Left lobe of liver (tissue), 2 donors: ENCODE data around the gene LURAP1L. TPM values are rescaled to one million over a fixed set of nuclear protein-coding genes. Genes with fewer than 3 reads are reported as not detected.
A peak's percentile ranks its signal among the peaks of the same experiment; 100 is the strongest.

Experiments
- ATAC-seq: fragments of 200-7000 bp; cut with Tn5 transposase; one replicate; pipeline ENCODE4 v1.9.1; 2020; ENCODE audit warnings: mild to moderate bottlenecking, moderate library complexity
- DNase-seq: peaks from one replicate; pipeline ENCODE4 v3.0.0-alpha.2; 2020; ENCODE audit warnings: low spot score
- total RNA-seq: library from RNA; stranded (reverse); gene quantifications from one replicate; pipeline ENCODE4 v1.2.1, GENCODE V29; 2021
- donor health status: DM: no; HTN: no; CAD: no; lungs with moderate emphysema.
- donor health status: DM: no; HTN: yes; CAD: no.

The LURAP1L gene
- total RNA-seq, 1 donor from 2014 or later: 12.7 TPM

DNA sequence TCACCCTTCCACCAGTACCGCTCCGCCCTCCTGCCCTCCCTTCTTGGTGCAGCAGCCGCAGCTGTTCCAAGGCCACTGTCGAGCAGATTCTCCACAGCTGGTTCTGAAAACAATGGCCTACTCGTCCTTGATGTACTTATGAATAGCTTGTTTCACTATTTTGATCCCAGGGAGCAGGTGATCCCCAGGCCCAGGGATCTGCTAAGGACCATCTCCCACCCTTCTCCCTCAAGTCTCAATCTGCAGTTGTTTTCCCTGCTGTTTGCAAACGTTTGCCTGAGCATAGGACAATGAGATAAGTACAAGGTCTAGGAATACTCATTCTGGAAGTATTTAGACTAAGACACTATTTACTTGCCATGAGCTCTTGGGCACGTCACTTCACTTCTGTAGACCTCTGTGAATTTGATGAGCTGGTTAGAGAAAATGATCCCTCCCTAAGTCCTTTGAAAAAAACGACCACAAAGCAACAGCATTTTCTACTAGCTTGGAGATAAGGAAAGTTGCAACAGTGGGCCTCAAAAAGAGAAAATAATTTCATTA lies 1.8 kb downstream of the LURAP1L start:
- ATAC-seq (peak; percentile 79), DNase-seq (no peak)

DNA sequence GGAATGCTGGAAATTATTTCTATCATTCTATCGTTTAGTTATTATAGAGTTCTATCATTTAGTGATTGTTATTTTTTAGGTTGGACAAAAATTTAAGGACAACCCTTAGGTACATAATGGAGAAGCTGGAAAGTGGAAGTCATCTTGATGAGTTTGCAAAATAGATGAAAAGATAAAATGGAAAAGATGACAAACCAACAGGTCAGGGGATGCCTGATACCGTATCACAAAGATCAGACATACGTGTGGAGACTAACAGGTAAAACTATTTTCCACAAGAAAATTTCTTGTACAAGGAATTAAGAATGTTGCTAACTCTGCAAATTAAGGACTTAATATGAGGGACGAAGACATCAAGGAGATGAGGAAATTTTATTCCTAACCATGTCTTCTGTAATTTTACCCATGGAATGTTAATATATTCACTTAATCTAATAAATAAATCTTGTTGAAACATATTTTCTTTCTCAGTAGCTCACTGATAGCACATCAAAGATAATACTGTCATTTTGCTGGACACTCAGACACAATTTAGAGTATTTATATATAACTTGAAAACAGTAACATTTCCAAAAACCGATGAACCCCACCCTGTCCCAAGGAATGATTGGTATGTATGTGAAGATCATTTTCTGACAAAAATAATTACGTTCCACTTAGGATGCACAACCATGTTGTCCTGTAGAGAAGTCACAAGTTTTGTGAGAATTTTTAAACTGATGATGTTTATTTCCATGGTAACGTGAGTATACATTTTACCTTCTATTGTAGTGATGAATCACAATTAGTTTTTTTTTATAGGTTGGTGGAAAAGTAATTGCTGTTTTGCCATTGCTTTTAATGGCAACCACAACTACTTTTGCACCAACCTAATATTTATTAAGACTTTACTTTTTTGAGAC lies 2.6 kb downstream of the LURAP1L start:
- DNase-seq (no peak), ATAC-seq (no peak)

DNA sequence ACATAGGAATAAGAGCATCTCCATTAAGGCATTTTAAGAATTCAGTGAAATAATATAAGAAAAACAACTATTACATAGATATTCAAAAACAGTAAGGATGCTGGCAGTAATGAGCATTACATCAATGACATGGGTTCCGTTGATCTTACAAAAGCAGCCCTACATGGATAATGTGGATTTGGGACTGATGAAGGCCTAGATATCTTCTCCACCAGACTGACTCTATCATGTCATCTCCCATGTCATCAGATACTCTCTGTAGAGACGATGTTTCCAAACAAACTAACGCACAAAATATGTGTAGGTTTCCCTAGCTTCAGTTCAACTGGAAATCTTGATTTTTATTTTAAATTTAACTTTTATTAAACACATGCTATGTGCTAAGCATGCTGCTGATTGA lies 3.6 kb downstream of the LURAP1L start:
- no peak for ATAC-seq

DNA sequence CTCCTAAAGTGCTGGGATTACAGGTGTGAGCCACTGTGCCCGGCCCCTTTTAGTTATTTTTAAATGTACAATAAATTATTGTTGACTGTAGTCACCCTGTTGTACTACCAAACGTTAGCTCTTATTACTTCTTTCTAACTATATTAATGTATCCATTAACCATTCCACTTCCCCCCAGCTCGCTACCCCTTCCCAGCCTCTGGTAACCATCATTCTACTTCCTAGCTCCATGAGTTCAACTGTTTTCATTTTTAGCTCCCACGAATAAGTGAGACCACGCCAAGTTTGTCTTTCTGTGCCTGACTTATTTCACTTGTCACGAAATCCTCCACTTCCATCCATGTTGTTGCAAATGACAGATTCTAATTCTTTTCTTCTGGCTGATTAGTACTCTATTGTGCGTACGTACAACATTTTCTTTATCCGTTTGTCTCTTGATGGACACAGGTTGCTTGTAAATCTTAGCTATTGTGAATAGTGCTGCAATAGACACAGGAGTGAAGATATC lies 6.5 kb downstream of the LURAP1L start:
- ATAC-seq (no peak), DNase-seq (no peak)

More for the DNA sequence above, 3.6 kb downstream of the LURAP1L start:
- DNase-seq: no peak

DNA sequence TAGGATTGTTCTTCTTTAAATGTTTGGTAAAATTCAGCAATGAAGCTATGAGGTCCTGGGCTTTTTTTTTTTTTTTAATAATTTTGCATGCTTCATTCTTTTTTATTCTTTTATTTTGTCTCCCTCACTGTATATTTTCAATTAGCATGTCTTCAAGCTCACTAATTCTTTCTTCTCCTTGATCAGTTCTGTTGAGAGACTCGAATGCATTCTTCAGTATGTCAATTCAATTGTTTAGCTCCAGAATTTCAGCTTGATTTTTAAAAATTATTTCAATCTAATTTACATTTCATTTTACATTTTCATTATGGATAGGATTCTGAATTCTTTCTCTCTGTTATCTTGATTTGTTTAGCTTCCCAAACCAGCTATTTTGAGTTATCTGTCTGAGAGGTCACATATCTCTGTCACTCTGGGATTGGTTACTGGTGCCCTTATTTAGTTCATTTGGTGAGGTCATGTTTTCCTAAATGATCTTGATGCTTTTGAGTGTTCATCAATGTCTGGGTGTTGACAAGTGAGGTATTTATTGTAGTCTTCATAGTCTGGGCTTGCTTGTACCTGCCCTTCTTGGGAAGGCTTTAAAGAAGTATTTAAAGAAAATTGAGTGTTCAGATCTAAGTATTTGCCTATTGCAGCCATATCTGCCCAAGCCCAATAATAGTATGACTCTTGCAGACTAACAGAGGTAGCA lies 9.1 kb downstream of the LURAP1L start:
- DNase-seq (no peak), ATAC-seq (peak; percentile 7)

DNA sequence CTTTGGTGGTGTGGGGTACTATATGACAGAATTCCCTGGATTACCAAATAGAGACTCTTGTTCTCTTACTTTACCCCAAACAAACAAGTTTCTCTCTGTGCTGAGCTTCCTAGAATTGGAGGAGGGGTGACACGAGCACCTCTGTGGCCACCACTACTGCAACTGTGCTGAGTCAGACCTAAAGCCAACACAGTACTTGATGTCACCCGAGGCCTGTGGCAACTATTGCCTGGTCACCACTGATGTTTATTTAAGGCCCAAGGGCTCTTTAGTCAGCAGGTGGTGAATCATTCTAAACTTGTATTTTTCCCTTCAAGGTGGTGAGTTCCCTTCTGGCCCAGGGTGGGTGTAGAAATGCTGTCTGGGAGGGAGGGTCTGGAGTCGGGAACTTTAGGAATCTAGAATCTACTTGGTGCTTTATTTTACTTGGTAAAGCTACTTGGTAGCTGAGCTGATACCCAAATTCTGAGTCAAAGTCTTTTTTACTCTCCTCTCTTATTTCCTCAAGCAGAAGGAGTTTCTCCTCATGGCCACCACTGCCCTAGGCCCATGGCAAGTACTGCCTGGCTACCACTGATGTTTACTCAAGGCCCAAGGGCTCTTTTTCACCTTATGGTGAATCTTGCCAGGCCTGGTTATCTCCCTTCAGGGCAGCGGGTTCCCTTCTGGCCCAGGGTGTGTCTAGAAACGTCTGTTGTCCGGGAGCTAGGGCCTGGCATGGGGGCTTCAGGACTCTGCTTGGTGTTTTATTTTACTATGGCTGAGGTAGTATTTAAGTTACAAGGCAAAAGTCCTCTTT lies 9.8 kb downstream of the LURAP1L start:
- DNase-seq: peak; percentile 81
- ATAC-seq: peak; percentile 96

DNA sequence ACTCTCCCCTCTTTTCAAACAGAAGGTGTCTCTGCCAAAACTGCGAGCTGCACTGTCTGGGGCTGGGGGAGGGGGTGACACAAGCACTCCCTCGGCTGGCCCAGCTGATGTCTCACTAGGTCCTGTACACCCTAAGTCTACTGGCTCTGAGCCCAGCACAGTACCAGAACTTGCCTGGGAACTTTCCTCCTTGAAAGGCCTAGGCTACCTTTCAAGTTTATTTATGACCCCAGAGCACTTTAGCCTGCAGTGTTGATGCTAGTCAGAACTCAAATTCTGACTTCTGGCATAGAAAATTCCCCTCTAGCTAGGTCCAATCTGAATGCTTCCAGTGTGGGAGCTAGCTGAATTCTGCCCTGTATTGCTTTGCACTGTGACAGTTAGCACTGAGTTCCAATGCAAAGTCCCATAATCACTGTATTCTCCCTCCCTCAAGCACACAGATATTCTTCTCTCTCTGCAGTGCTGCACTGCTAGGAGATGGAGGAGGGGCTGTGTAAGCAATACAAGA lies 10.5 kb downstream of the LURAP1L start:
- DNase-seq: peak; percentile 52
- peak; percentile 60 for ATAC-seq

DNA sequence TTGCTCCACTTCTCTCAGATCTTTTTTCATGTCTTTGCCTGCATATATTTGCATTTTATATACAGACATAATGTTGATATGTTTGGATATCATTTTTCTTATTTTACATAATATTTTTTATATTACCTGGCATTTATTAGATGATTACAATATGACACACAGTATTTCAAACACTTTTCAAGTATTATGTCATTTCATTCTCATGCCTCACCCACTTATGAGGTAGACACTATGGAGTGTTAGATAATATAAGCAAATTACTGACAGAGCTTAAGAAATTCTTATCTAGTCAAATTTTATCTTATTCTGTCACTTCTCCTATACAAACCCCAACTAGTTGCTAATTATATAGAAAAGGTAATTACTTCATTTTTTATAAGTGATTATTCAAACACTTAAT lies 11.1 kb downstream of the LURAP1L start:
- ATAC-seq (no peak), DNase-seq (no peak)

DNA sequence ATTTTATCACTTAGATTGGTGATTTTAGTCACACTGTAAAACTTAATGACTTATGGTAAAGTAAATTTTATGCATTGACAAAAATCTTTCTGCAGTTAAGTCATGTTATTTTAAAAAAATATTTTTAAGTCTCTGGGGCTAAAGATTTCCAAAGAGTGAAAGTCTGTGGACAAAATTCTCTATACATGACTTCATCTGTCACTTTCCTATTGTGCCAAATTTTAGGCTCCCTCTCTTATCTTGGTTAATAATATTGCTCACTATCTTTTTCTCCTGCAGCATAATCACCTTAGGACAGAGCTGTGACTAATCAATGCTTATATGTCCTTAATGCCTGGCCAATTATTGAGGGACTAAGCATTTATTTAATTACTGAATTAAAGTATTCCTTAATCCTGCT lies 15.2 kb downstream of the LURAP1L start:
- no peak for ATAC-seq
- DNase-seq: no peak

DNA sequence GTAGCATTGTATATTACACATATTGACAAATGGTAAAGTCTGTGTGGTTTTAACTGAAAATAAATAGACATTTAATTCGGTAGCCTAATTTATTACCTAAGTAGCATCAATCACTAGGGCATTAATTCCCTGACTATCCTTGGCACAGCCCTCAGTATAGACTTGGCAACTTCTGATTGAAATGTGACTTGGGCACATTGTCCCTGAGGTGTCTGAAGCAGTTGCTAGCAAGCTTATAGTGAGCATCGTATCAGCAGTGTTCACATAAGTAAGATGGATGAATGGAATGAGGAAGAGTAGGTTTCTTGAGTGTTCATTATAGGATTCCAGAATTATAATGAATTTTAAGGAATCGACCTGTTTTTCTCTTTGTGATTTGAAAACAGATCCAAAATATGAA lies 16.1 kb downstream of the LURAP1L start:
- ATAC-seq: no peak
- DNase-seq: no peak

DNA sequence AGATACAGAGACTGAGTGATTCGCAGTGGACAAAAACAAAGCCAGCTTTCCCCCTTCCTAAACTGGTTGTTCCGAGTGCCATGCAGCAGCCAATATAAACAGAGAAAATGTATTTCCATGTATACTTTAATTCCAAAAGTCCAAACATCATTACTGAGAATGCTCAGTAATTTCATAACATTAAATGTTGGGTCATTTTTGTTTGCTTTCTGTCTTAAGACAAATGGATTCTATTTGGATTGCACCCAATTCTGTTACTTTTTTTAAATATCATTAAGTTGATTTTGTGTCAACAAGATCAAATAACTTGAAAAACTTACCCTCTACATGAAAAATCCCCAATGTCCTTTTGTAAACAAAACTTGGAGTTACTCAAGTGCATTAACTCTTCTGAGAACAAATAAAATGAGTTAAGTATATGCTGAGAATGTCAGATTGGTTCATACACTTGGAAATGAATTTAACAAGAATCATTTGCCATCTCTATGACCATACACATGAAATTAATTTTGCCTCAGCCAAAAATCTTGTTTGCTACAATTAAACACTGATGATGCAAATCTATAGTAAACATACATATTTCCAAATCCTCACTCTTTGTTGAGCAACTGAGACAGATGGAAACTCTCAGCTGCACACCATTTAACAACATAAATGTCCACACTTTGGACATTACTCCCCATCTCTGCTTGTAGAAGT lies 19.4 kb downstream of the LURAP1L start:
- no peak for DNase-seq
- peak; percentile 49 for ATAC-seq

DNA sequence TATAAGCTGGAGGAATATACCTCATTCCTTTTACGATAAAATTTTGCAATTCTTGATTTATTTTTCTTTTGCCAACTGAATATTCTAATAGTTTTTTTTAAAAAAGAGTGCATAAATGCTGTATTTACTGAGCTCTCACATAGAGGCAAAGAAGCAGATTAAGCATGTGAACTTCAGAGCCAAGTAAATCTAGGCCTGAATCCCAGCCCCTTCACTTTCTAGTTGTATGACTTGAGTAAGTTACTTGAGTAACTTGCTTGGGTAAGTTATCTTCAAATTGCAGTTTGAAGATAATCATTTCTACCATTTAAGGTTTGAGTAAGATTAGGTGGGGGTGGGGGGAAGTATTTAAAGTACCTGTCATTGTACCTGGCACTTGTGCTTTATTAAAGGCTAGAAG lies 21.8 kb downstream of the LURAP1L start:
- DNase-seq (no peak), ATAC-seq (no peak)

DNA sequence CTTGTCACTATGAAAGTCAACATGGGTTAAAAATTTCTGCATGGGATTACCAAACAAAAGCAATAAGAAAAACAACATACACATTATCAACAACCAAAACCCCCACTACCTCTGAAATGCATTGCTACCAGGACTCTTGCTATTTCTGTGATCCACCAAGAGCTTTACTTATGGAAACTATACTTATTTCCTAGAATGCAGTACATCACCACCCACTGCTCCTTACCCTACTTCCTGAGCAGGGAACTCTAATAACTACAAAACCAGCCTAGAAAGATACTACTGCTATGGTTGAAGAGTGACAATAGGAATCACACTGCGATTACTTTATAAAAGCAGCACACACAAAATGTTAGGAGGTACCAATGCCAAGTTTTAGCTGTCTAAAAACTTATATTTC lies 22.2 kb downstream of the LURAP1L start:
- DNase-seq: no peak
- no peak for ATAC-seq

DNA sequence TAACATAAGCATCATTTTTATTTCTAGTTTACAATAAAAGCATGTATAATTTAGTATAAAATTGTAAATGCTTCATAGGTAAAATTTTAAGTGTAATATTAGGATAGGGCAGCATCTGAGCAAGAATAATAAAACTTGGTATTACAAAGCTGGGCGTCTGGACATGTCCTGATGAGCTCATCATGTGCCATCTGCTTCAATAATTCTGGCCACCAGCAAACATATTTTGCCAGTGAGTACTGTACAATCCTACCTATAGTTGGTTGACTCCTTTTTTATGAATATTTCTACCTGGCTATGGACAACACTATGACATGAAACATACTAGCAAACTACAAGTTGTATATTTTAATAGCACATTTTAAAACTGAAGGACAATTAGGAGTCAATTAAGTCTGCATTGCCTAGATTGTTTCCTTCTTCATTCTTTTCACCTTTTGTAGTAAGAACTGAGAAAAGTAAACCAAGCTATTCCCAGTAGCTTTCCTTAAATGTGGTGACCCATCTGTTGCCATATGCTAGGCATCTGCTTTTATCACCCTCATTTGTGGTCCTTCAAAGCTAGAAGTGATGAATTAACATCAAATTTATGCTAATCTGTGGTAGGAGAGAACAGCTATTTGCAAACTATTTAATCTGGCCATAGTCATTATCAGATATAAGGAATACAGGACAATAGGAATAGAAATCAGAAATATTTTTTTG lies 23.4 kb downstream of the LURAP1L start:
- DNase-seq (no peak), ATAC-seq (no peak)

DNA sequence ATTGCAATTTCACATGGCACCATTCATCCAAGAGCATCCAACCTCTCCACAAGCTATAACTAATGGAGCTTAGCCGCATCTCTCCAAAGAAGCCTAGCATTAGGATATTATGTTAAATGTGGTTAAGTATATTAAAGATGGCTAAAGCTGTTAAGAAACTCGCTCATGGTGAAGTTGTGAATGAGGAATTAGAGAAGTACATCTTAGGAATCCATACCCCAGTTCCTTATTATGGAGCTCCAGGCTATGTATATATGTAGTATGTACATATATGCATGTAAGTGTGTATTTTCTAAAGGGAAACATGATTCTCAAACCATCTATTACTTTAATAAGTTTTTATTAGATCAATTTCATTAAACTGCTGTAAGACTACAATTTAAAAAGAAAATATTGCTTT lies 26.4 kb downstream of the LURAP1L start:
- ATAC-seq: no peak
- DNase-seq: no peak

DNA sequence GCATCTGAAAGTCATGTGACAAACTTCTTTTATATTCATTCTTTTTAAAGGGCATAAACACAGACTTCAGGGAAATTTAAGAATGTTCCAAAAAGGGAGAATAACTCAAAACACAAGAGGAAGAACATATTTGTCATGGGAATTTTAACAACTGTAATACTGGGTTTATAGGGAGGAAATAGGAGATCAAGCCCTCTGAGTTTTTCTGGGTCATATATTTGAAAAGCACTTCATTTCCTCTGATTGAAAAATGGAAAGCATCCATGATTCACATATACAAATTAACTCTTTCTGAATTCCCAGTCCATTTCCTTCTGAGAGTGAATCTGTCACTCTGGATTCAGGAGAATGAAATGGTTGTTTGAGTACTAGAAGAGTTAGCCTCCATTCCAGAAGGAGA lies 26.8 kb downstream of the LURAP1L start:
- ATAC-seq: no peak
- no peak for DNase-seq

DNA sequence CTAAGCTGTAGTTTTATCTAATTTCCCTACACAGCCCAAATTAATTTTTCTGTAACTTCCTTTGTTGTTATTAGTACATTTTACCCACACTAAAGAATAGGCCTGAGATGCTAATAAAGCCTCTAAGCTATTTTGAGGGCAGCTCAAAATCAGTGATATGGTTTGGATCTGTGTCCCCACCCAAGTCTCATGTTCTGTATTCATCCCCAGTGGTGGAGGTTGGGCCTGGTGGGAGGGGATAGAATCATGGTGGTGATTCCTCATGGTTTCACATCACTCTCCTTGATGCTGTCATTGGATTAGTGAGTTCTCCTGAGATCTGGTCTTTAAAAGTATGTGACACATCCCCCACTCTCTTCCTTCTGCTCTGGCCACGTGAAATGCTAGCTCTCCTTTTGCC lies 27.3 kb downstream of the LURAP1L start:
- DNase-seq (no peak), ATAC-seq (no peak)

DNA sequence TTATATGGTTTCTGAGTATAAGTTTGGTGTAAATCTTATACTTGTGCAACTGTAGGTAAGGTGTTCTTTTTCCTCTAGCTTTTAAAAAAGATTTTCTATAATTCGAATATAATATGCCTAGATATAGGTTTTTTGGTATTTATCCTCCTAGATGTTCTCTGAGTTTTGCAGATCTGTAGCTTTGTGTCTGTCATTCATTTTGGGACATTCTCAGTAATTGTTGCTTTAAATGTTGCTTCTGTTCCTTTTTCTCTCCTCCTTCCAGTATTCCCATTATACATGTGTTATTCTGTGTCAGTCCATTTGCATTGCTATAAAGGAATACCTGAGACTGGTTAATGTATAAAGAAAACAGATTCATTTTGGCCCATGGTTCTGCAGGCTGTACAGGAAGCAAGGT lies 33.7 kb downstream of the LURAP1L start:
- ATAC-seq (no peak), DNase-seq (no peak)

DNA sequence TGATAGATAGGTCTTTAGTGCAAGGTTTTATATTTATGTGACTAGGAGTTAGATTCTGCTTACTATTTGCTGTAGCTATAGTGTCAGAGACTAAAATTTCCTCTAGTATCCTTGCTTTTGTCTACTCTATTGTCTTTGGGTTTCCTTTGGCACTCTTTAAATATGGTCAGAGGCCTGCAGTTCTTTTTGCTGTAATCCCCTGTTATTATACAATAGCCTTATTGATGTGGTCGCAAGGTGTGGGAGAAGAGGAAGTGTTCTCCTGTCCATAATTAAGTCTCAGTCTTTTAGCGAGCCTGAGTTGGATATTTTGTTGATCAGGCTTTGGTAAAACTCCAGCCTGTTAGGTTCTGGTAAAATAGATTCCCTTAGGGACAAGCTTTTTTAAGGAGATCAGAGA lies 34.9 kb downstream of the LURAP1L start:
- ATAC-seq: no peak
- DNase-seq: no peak

DNA sequence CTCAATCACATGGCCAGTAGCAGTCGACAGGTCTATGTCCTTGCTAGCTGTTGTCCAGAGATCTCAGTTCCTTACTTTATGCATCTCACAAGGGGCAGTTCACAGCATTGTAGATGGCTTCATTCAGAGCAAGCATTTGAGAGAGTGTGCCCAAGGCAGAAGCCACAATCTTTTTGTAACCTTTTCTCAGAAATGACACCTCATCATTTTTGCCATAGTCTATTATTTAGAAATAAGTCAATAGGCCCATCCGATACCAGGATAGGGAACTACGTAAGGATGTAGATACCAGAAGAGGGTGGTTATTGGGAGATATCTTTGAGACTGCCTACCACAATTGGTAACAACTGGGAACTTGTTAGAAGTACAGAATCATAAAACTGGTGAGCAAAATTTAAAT lies 37.1 kb downstream of the LURAP1L start:
- DNase-seq: no peak
- no peak for ATAC-seq
